Calu3 (cell line): ENCODE measurements around the gene PPM1D. TPM values are rescaled to one million over a fixed set of nuclear protein-coding genes. Genes with fewer than 3 reads are reported as not detected.
A peak's percentile ranks its signal among the peaks of the same experiment; 100 is the strongest.
"Not testable (repeated sequence)": the region's sequence is repeated elsewhere in the genome, so short reads cannot be mapped to it uniquely, and the experiment has no call there.

Source experiments
- BruUV-seq: library from RNA; stranded (reverse); fragments of 400-500 nt; replicated peaks from 2 replicates; lab custom pipeline; 2021; lab: Mats Ljungman, UMichigan
- CTCF ChIA-PET: fragments of 300-600 bp; sonication (Branson Sonifier 250); formaldehyde crosslinking; loops from one replicate; lab custom pipeline; 2022; ENCODE audit warnings: antibody characterized with exemption; lab: Charles Lee
- DNase-seq: peaks from one replicate; pipeline ENCODE4 v3.0.0; 2022
- H3K27ac Mint-ChIP-seq: one replicate; pipeline ENCODE4 v1.8.0; 2022; ENCODE audit warnings: mixed read lengths; ENCODE audit not compliant: unreplicated experiment
- H3K27me3 Mint-ChIP-seq: one replicate; pipeline ENCODE4 v1.8.0; 2022; ENCODE audit warnings: mixed read lengths; ENCODE audit not compliant: unreplicated experiment
- H3K36me3 Mint-ChIP-seq: one replicate; pipeline ENCODE4 v1.8.0; 2022; ENCODE audit warnings: mild to moderate bottlenecking, moderate library complexity, mixed read lengths; ENCODE audit not compliant: insufficient read depth, unreplicated experiment
- H3K4me1 Mint-ChIP-seq: one replicate; pipeline ENCODE4 v1.8.0; 2022; ENCODE audit warnings: mild to moderate bottlenecking, low read depth, mixed read lengths; ENCODE audit not compliant: unreplicated experiment
- H3K4me3 Mint-ChIP-seq: one replicate; pipeline ENCODE4 v1.8.0; 2022; ENCODE audit warnings: mild to moderate bottlenecking, low read depth, moderate library complexity, mixed read lengths; ENCODE audit not compliant: unreplicated experiment
- H3K9me3 Mint-ChIP-seq: one replicate; pipeline ENCODE4 v1.8.0; 2022; ENCODE audit warnings: low read depth, mixed read lengths; ENCODE audit not compliant: unreplicated experiment
- intact Hi-C: fragments of 100-400 bp; cut with micrococcal nuclease; formaldehyde crosslinking; loops from one replicate; pipeline ENCODE4 v1.10.0; 2022; ENCODE audit not compliant: unreplicated experiment
- total RNA-seq: library from RNA; stranded (reverse); gene quantifications from 2 replicates; pipeline ENCODE4 v1.2.3, GENCODE V29; 2022
- TF ChIP-seq, protein P1 (sequence below): fragments of 200-600 bp; IDR thresholded peaks from one replicate; pipeline ENCODE4 v1.8.0; 2022; ENCODE audit warnings: antibody characterized with exemption; ENCODE audit not compliant: unreplicated experiment

The PPM1D gene
- total RNA-seq, 1 experiment from 2014 or later, result 7.6 TPM

DNA sequence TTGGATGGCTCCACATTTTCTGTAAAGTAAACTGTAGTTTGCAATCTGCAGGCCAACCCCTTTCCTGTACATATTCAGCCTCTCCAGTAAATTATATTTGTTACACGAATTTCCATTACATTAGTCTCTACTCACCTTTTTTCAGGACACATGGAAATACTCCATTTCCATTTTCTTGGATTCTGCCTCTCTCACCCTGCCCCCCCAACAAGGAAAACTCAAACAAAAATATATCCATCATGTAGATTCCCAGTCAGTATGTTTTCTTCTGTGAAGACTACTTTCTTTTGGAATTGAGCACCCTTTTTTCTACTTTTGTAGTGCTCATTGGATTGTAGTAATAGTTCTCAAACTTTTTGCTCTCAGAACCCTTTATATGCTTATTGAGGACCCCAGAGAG lies 2.9 kb downstream of the PPM1D start:
- Mint-ChIP-seq H3K4me1 (peaks cover 17% of the 10 kb centered on the region), H3K27ac (peak overlapping the region; percentile 90), H3K36me3 (peaks cover 41% of the 10 kb centered on the region), H3K9me3 (no peaks in the 10 kb centered on the region), H3K27me3 (no peaks in the 10 kb centered on the region), H3K4me3 (peak overlapping the region; percentile 94)
- DNase-seq, result no peak
- BruUV-seq, result no TSS peak
- CTCF ChIA-PET, result interaction anchor here (0.7 kb wide), 1 partner anchor 78 kb away, joined by 3 read pairs; no protein-coding TSS in a partner anchor
- intact Hi-C loops, result no loop called here
- TF ChIP-seq, protein P1, sequence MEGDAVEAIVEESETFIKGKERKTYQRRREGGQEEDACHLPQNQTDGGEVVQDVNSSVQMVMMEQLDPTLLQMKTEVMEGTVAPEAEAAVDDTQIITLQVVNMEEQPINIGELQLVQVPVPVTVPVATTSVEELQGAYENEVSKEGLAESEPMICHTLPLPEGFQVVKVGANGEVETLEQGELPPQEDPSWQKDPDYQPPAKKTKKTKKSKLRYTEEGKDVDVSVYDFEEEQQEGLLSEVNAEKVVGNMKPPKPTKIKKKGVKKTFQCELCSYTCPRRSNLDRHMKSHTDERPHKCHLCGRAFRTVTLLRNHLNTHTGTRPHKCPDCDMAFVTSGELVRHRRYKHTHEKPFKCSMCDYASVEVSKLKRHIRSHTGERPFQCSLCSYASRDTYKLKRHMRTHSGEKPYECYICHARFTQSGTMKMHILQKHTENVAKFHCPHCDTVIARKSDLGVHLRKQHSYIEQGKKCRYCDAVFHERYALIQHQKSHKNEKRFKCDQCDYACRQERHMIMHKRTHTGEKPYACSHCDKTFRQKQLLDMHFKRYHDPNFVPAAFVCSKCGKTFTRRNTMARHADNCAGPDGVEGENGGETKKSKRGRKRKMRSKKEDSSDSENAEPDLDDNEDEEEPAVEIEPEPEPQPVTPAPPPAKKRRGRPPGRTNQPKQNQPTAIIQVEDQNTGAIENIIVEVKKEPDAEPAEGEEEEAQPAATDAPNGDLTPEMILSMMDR, result no peak

- intact Hi-C loops, H3K27ac Mint-ChIP-seq, BruUV-seq, CTCF ChIA-PET, DNase-seq, H3K9me3 Mint-ChIP-seq, H3K27me3 Mint-ChIP-seq: not testable (repeated sequence)
- Mint-ChIP-seq H3K4me3 (peak overlapping the region; percentile 94), H3K4me1 (peaks cover 11% of the 10 kb centered on the region), H3K36me3 (peaks cover 41% of the 10 kb centered on the region)
Observed at GRCh38 chr17:60603477-60603876, 3.5 kb downstream of the PPM1D start.

DNA sequence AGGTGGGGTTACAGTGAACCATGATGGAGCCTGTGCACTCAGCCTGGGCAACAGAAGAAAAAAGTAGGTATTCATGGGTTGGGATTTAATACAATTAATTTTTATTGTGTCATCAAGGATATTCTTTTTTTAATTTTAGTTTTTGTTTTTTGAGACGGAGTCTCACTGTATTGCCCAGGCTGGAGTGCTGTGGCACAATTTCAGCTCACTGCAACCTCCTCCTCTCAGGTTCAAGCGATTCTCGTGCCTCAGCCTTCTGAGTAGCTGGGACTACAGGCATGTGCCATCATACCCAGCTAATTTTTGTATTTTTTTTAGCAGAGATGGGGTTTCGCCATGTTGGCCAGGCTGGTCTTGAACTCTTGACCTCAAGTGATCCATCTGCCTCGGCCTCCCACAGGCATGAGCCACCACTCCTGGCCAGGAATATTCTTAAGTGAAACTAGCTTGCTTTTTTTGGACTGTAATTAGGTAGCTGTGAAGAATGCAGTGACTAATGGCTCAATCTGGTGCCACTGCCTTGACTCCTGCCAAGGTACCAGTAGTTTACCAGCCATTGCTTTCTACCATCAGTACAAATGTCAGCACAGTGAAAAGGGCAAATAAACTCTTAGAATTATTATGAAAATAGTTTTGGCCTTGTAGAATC lies 4.8 kb downstream of the PPM1D start:
- Mint-ChIP-seq H3K27ac (no peak overlapping the region), H3K4me3 (no peak overlapping the region), H3K27me3 (no peaks in the 10 kb centered on the region), H3K36me3 (peaks cover 32% of the 10 kb centered on the region), H3K9me3 (no peaks in the 10 kb centered on the region), H3K4me1 (peaks cover 9% of the 10 kb centered on the region)
- CTCF ChIA-PET, result no interaction called here
- no peak for DNase-seq
- intact Hi-C loops, result loop anchor here (2.0 kb wide), 1 partner anchor 34 kb away; no protein-coding TSS in a partner anchor
- no TSS peak for BruUV-seq
- TF ChIP-seq, protein P1, result no peak

GRCh38 chr17:60606036-60606435 lies 6.0 kb downstream of the PPM1D start:
- Mint-ChIP-seq H3K27ac (no peak overlapping the region), H3K9me3 (no peaks in the 10 kb centered on the region), H3K4me1 (peaks cover 9% of the 10 kb centered on the region), H3K4me3 (no peak overlapping the region), H3K36me3 (peaks cover 20% of the 10 kb centered on the region), H3K27me3 (no peaks in the 10 kb centered on the region)
- TF ChIP-seq, protein P1, result no peak
- CTCF ChIA-PET, result no interaction called here
- no peak for DNase-seq
- no TSS peak for BruUV-seq
- intact Hi-C loops, result no loop called here

GRCh38 chr17:60610473-60610872 lies 10.5 kb downstream of the PPM1D start:
- no TSS peak for BruUV-seq

DNA sequence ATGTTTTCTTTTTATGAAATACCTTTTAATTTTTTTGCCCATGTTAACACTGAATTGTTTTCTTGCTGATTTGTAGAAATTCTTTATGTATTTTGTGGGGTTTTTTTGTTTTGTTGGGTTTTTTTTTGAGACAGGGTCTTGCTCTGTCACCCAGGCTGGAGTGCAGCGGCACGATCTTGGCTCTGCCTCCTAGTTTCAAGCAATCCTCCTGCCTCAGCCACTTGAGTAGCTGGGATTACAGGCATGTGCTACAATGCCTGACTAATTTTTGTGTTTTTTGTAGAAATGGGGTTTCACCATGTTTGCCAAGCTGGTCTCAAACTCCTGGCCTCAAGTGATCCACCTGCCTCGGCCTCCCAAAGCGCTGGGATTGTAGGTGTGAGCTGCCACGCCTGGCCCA lies 11.3 kb downstream of the PPM1D start:
- H3K27me3 Mint-ChIP-seq, result not testable (repeated sequence)

More at GRCh38 chr17:60610473-60610872, 10.5 kb downstream of the PPM1D start:
- intact Hi-C loops, result no loop called here
- H3K4me1 Mint-ChIP-seq, result no peaks in the 10 kb centered on the region
- no peak overlapping the region for H3K4me3 Mint-ChIP-seq
- TF ChIP-seq, protein P1, result no peak
- no peak for DNase-seq
- no peak overlapping the region for H3K27ac Mint-ChIP-seq
- no peaks in the 10 kb centered on the region for H3K27me3 Mint-ChIP-seq
- H3K9me3 Mint-ChIP-seq, result no peaks in the 10 kb centered on the region
- CTCF ChIA-PET, result no interaction called here
- no peaks in the 10 kb centered on the region for H3K36me3 Mint-ChIP-seq

More for the DNA sequence above, 11.3 kb downstream of the PPM1D start:
- H3K36me3 Mint-ChIP-seq, H3K4me3 Mint-ChIP-seq, DNase-seq, H3K9me3 Mint-ChIP-seq, BruUV-seq, intact Hi-C loops, H3K27ac Mint-ChIP-seq, H3K4me1 Mint-ChIP-seq, CTCF ChIA-PET: not testable (repeated sequence)
